Neural progenitor cell (in vitro differentiated cells): ENCODE measurements around the gene SLC23A1.

Source experiments
- CTCF ChIP-seq: fragments of 200-600 bp; sonication (generic); IDR thresholded peaks from 2 replicates; pipeline ENCODE4 v1.5.1; 2017; ENCODE audit warnings: antibody characterized with exemption, mild to moderate bottlenecking
- EZH2phosphoT487 ChIP-seq: fragments of 200-600 bp; sonication (generic); IDR thresholded peaks from 2 replicates; pipeline ENCODE4 v1.6.1; 2017; ENCODE audit warnings: antibody characterized with exemption

GRCh38 chr5:139368613-139369012, 14.5 kb downstream of the SLC23A1 start:
- TF ChIP-seq CTCF (peak; percentile 10), EZH2phosphoT487 (no peak)
